Measurements from ENCODE around the gene GMDS. TPM values are rescaled to one million over a fixed set of nuclear protein-coding genes. Genes with fewer than 3 reads are reported as not detected.
A peak's percentile ranks its signal among the peaks of the same experiment; 100 is the strongest.

GMDS gene
- total RNA-seq, 1 experiment from 2014 or later = 23.2 TPM

- DNase-seq (ENCODE audit: low read depth) = peak; percentile 78
Observed at GRCh38 chr6:1832844-1833787, 412.3 kb downstream of the GMDS start.

GRCh38 chr6:1832358-1832757 lies 413.0 kb downstream of the GMDS start:
- no peak for DNase-seq (ENCODE audit: low read depth)

- no peak for DNase-seq (ENCODE audit: low read depth)
Observed at GRCh38 chr6:1827984-1828793, 417.2 kb downstream of the GMDS start.

- DNase-seq (ENCODE audit: low read depth) = peak; percentile 56
Observed at GRCh38 chr6:1825926-1826325, 419.5 kb downstream of the GMDS start.

- DNase-seq (ENCODE audit: low read depth) = no peak
Observed at GRCh38 chr6:1825277-1825676, 420.1 kb downstream of the GMDS start.

- peak; percentile 45 for DNase-seq (ENCODE audit: low read depth)
Observed at GRCh38 chr6:1821513-1822183, 423.8 kb downstream of the GMDS start.

DNA sequence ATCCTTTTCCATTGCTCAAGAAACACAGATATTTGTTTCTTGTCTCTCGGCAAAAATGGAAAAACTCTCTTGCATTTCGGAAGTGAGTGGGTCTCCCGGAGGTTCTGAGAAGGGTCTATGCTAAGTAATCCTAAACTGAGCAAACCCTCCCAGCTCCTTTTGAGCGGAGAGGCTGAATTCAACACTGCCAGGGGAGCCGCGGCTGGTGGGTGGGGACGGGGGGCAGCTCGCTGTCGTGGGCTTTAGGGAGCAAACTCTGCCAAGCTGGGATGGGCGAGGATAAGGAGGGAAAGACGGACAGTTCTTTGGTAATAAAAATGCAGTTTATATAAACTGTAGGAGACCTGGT lies 424.3 kb downstream of the GMDS start:
- DNase-seq (ENCODE audit: low read depth) = no peak

DNA sequence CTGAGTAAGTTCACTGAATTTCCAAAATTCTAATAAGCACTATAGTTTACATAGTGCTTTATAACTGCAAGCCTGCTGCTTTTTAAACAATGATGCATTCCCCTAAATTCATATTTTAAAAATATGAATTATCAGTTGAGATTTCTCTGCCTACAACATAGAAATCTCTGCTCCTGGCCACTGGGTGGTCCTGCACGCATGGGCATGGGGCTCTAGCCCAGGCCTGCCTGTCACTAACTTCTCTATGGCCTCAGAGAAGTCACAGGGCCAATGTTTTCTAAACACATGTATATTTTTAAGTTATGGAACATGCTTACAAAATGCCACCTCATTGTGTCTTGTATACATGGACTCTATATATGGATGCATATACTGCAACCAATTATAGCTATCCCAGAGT lies 424.7 kb downstream of the GMDS start:
- no peak for DNase-seq (ENCODE audit: low read depth)

DNA sequence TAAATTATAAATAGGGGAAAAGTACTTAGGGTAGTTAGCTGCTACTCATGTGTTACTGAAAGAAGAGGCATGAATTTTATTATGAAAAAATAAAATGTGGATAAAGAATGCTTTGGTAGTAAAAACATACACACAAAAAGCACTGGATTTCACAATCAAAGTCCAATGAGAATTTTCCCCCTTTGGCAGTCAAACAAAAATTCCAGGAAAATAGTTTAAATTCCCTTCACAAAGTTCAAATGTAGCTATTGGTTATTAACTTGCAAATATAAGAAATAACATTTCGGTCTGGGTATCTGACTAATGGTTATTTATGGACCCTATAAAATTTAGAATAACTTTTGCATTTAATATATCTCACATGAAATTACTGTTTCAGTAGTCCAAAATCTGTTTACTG lies 425.2 kb downstream of the GMDS start:
- peak; percentile 36 for DNase-seq (ENCODE audit: low read depth)

DNA sequence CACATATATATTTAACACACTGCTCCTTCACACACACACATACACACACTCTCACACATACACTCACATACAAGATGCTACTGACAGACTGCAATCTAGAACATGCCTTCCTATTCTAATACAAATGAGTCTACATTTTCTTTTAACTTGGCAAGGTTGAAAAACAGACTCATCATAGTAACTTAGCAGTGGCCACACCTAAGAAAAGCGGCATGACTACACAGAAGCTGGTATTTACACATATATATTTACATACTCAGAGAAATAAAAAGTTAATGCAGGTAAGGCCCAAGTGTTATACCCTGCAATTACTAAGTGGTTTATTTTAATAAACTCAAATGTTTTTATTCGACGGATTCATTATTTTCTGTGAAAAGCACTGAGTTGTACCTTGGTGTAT lies 426.4 kb downstream of the GMDS start:
- no peak for DNase-seq (ENCODE audit: low read depth)

DNA sequence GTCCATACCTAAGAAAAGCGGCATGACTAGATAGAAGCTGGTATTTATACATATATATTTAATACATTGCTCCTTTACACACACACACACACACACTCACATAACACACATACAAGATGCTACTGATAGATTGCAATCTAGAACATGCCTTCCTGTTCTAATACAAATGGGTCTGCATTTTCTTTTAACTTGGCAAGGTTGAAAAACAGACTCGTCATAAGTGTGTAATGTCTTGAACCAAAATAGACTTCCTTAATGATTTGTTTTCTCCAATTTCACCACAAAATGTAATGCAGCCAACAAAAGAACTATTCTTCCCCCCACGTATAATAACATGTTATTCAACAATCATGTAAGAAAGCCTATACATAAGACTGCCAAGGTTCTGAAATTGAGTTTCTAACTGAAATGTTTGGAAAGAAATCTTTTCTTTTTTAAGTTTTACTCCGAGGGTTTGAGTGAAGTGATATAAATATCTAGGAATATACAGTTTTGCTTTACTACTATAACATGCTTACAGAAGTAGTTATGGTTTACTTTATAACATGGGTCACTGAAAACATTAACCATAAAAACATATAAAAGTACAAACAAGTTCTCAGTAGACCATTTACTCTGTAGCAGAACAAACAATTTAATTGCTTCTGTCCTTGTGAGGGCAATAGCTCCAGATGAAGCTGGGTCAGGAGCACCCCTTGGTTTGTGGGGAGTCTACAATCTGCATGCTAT lies 428.2 kb downstream of the GMDS start:
- peak; percentile 35 for DNase-seq (ENCODE audit: low read depth)

DNA sequence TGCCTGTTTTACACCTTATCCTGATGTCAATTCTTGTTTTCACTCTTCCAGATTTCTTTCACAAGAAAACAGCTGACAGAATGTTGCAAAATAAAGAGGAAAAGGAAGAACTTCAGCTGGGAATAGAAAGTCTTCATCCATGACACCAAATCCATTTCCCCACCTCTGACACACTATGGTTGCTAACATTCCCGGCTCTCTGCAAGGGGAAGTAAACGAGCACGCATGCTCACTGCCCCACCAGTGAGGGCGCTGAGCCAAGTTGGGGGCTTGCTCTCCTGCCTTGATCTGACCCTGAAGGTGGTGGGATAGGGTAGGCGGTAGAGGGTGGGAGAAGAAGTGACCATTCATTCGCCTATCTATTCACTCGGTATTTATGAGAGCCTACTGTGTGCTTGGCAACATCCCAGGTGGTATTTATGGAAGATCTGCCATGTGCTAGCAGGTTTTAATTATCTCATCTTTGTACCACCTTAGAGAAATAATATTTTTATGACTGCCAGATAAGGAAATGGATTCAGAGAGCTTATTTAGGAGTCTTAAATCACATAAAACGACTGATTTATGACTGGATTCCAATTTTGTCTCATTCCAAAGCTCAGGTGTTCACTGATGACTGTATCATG lies 429.5 kb downstream of the GMDS start:
- DNase-seq (ENCODE audit: low read depth) = no peak

GRCh38 chr6:1814279-1814678 lies 431.1 kb downstream of the GMDS start:
- DNase-seq (ENCODE audit: low read depth) = no peak

GRCh38 chr6:1812487-1812886 lies 432.9 kb downstream of the GMDS start:
- DNase-seq (ENCODE audit: low read depth) = no peak

GRCh38 chr6:1812034-1812433 lies 433.4 kb downstream of the GMDS start:
- no peak for DNase-seq (ENCODE audit: low read depth)

GRCh38 chr6:1810880-1811279 lies 434.5 kb downstream of the GMDS start:
- DNase-seq (ENCODE audit: low read depth) = no peak

- DNase-seq (ENCODE audit: low read depth) = no peak
Observed at GRCh38 chr6:1809291-1809988, 436.0 kb downstream of the GMDS start.

GRCh38 chr6:1806935-1807334 lies 438.5 kb downstream of the GMDS start:
- DNase-seq (ENCODE audit: low read depth) = no peak

GRCh38 chr6:1802491-1803395 lies 442.7 kb downstream of the GMDS start:
- no peak for DNase-seq (ENCODE audit: low read depth)

All from M059J (cell line).